CD4-positive, alpha-beta T cell treated with Interleukin-4 for 4 hours (primary cell): ENCODE results near the gene MPIG6B.
A peak's percentile ranks its signal among the peaks of the same experiment; 100 is the strongest.
"Not testable (repeated sequence)": the region's sequence is repeated elsewhere in the genome, so short reads cannot be mapped to it uniquely, and the experiment has no call there.

Experiments used
- DNase-seq: peaks from one replicate; pipeline ENCODE4 v3.0.0-alpha.2; 2020

The MPIG6B gene

GRCh38 chr6:31701666-31702404, 21.3 kb upstream of the MPIG6B start:
- DNase-seq: no peak

GRCh38 chr6:31702405-31702818, 20.8 kb upstream of the MPIG6B start:
- peak; percentile 17 for DNase-seq

- peak; percentile 98 for DNase-seq
Measured at GRCh38 chr6:31702819-31703716, 20.1 kb upstream of the MPIG6B start, which contains the start of gene ABHD16A. TSS of gene ABHD16A (minus strand) at chr6:31703324. CDS start at chr6:31703281, 43 bp downstream.

GRCh38 chr6:31705931-31706330, 17.2 kb upstream of the MPIG6B start:
- DNase-seq: no peak

GRCh38 chr6:31706599-31706998, 16.6 kb upstream of the MPIG6B start, which contains the start of gene LY6G6F:
TSS of gene LY6G6F (plus strand) at chr6:31706866. CDS start at chr6:31706907, 41 bp downstream.
- no peak for DNase-seq

- no peak for DNase-seq
Measured at GRCh38 chr6:31707701-31708100, 15.5 kb upstream of the MPIG6B start.

GRCh38 chr6:31708224-31708623, 14.9 kb upstream of the MPIG6B start:
- no peak for DNase-seq

- not testable (repeated sequence) for DNase-seq
Measured at GRCh38 chr6:31709157-31709556, 14.0 kb upstream of the MPIG6B start.

GRCh38 chr6:31710523-31711219, 12.5 kb upstream of the MPIG6B start:
- DNase-seq: no peak

- no peak for DNase-seq
Measured at GRCh38 chr6:31711233-31711632, 11.9 kb upstream of the MPIG6B start.

- DNase-seq: peak; percentile 9
Measured at GRCh38 chr6:31712296-31712695, 10.9 kb upstream of the MPIG6B start.

- no peak for DNase-seq
Measured at GRCh38 chr6:31713465-31713864, 9.7 kb upstream of the MPIG6B start.

- DNase-seq: no peak
Measured at GRCh38 chr6:31713991-31714684, 9.0 kb upstream of the MPIG6B start.

GRCh38 chr6:31715022-31715958, 7.9 kb upstream of the MPIG6B start, which contains the start of gene LY6G6D:
TSS of gene LY6G6D (plus strand) at chr6:31715348. CDS start at chr6:31715356, 8 bp downstream.
- no peak for DNase-seq

- DNase-seq: no peak
Measured at GRCh38 chr6:31717499-31718222, 5.5 kb upstream of the MPIG6B start.

GRCh38 chr6:31718265-31718664, 4.9 kb upstream of the MPIG6B start:
- no peak for DNase-seq

- no peak for DNase-seq
Measured at GRCh38 chr6:31719001-31719400, 4.2 kb upstream of the MPIG6B start.

GRCh38 chr6:31720196-31720770, 2.9 kb upstream of the MPIG6B start:
- no peak for DNase-seq

GRCh38 chr6:31721351-31722020, 1.7 kb upstream of the MPIG6B start, which contains the start of gene LY6G6C:
TSS of gene LY6G6C (minus strand) at chr6:31721746. CDS start at chr6:31721679, 67 bp downstream.
- DNase-seq: no peak
